Right lobe of liver (tissue), 6 donors: ENCODE measurements around the gene ZNF385A. TPM values are rescaled to one million over a fixed set of nuclear protein-coding genes. Genes with fewer than 3 reads are reported as not detected.
A peak's percentile ranks its signal among the peaks of the same experiment; 100 is the strongest.
"Not testable (repeated sequence)": the region's sequence is repeated elsewhere in the genome, so short reads cannot be mapped to it uniquely, and the experiment has no call there.

Experiments used
- ATAC-seq, 4 donors: fragments of 200-7000 bp; cut with Tn5 transposase; one replicate each; pipeline ENCODE4 v1.9.1; 2020; ENCODE audit warnings: mild to moderate bottlenecking in 4 of 4, moderate library complexity in 4 of 4
- DNase-seq, 3 donors: peaks; one replicate each; pipeline ENCODE4 v3.0.0-alpha.2; 2020
- H3K27ac ChIP-seq, 3 donors: fragments of 200-600 bp; one replicate each; pipeline ENCODE4 v1.8.0; 2022
- H3K27me3 ChIP-seq, 2 donors: fragments of 200-600 bp; one replicate each; pipeline ENCODE4 v1.8.0; 2022
- H3K36me3 ChIP-seq, 4 donors: fragments of 200-600 bp; sonication (generic) in 1 of 4; one replicate each; pipeline versions ENCODE4 v1.5.1 to v1.8.0; 2017 to 2022; ENCODE audit warnings: control low read depth in 1 of 4
- H3K4me1 ChIP-seq, 4 donors: fragments of 200-600 bp; sonication (generic) in 1 of 4; one replicate each; pipeline versions ENCODE4 v1.5.1 to v1.8.0; 2017 to 2022; ENCODE audit warnings: control low read depth in 1 of 4
- H3K4me3 ChIP-seq, 3 donors: fragments of 200-600 bp; one replicate each; pipeline ENCODE4 v1.8.0; 2022
- H3K9me3 ChIP-seq, 4 donors: fragments of 200-600 bp; sonication (generic) in 1 of 4; one replicate each; pipeline versions ENCODE4 v1.5.1 to v1.8.0; 2017 to 2022; ENCODE audit warnings: control low read depth in 1 of 4
- CTCF ChIP-seq, 4 donors: fragments of 200-600 bp in 3 of 4; fragments of 450-650 bp in 1 of 4; IDR thresholded peaks; one replicate each; pipeline versions ENCODE4 v1.5.1 to v1.8.0; 2016 to 2022; ENCODE audit warnings: antibody characterized with exemption in 4 of 4, mild to moderate bottlenecking in 2 of 4
- POLR2A ChIP-seq: fragments of 450-650 bp; IDR thresholded peaks from one replicate; pipeline ENCODE4 v1.6.1; 2017; ENCODE audit warnings: antibody characterized with exemption, mild to moderate bottlenecking
- WGBS: methylation state at CpG from one replicate; pipeline ENCODE4 v1.1.6; 2018; ENCODE audit warnings: low coverage, low lambda C conversion rate; ENCODE audit not compliant: insufficient coverage; ENCODE audit errors: missing lambda C conversion rate; 5-methylcytosine and 5-hydroxymethylcytosine counted together
- intact Hi-C, 2 donors: fragments of 100-400 bp; cut with DNase I; formaldehyde crosslinking; loops; one replicate each; pipeline versions ENCODE4 v1.11.2 to v1.14.1; 2022
- total RNA-seq, 6 experiments: library from RNA; depleted of rRNA in 2 of 6; stranded (reverse); fragments of >200 nt in 2 of 6; fragmentation: NEBNext Ultra II Directional in 3 of 6; extraction: Animal tissue kit (Norgen Biotek cat#: 25700) in 3 of 6; gene quantifications; one replicate each; pipeline versions ENCODE4 v1.1.0 to v1.2.4, GENCODE V29; 2016 to 2023
- donor health status: DM: no; HTN: yes; CAD: no.
- donor health status: DM: no; HTN: no; CAD: no.
- donor health status: DM: no; HTN: no; CAD: no.
- donor health status: DM: no; HTN: yes; CAD: no.
- donor health status: DM: no; HTN: yes; CAD: no.

Gene ZNF385A
- total RNA-seq, 6 experiments from 2014 or later = 2.4 to 9.3 (median 3.7) TPM

GRCh38 chr12:54329759-54330158 lies 54.8 kb downstream of the ZNF385A start:
- no peak for DNase-seq
- Histone ChIP-seq H3K9me3 (no peaks in the 10 kb centered on the region), H3K36me3 (no peaks in the 10 kb centered on the region), H3K27ac (peak overlapping the region in 2 of 3 donors; percentile 22 to 34), H3K27me3 (no peaks in the 10 kb centered on the region), H3K4me1 (peaks cover 0 to 42% (median 12%) of the 10 kb centered on the region in 4 donors), H3K4me3 (no peak overlapping the region)
- ATAC-seq = no peak
- TF ChIP-seq POLR2A (no peak), CTCF (IDR thresholded peaks at IDR 0.05) (no peak)
- intact Hi-C loops = no loop called here
- 84% methylated on average over 5 of the region's 5 CpGs for WGBS

- Histone ChIP-seq H3K36me3 (no peaks in the 10 kb centered on the region), H3K4me1 (peaks cover 0 to 42% (median 12%) of the 10 kb centered on the region in 4 donors), H3K9me3 (no peaks in the 10 kb centered on the region), H3K4me3 (no peak overlapping the region), H3K27me3 (no peaks in the 10 kb centered on the region), H3K27ac (peak overlapping the region in 1 of 3 donors; percentile 22)
- ATAC-seq (no peak), DNase-seq (no peak)
- 71% methylated on average over 6 of the region's 6 CpGs for WGBS
- TF ChIP-seq POLR2A = no peak
- intact Hi-C loops = no loop called here
Measured at GRCh38 chr12:54328595-54329337, 55.8 kb downstream of the ZNF385A start.

GRCh38 chr12:54325442-54326109 lies 59.0 kb downstream of the ZNF385A start:
- H3K27ac ChIP-seq = peak overlapping the region; percentile 73 to 81 (median 76)
- H3K36me3 ChIP-seq, ATAC-seq, DNase-seq, intact Hi-C loops, H3K9me3 ChIP-seq, H3K27me3 ChIP-seq: not testable (repeated sequence)
- H3K4me3 ChIP-seq = peak overlapping the region; percentile 47 to 93 (median 69)
- H3K4me1 ChIP-seq = peaks cover 0 to 34% (median 12%) of the 10 kb centered on the region in 4 donors
- 32% methylated on average over 17 of the region's 22 CpGs for WGBS

- DNase-seq (peak; percentile 91 to 96 (median 94)), ATAC-seq (peak; percentile 95 to 99 (median 97))
- Histone ChIP-seq H3K4me3 (peak within 1 kb of the TSS; percentile 47 to 93 (median 69)), H3K9me3 (no peaks in the 10 kb centered on the region), H3K27me3 (no peaks in the 10 kb centered on the region), H3K27ac (peak within 1 kb of the TSS; percentile 73 to 81 (median 76)), H3K4me1 (peaks cover 0 to 29% (median 12%) of the 10 kb centered on the region in 4 donors), H3K36me3 (no peaks in the 10 kb centered on the region)
- intact Hi-C loops = no loop called here
- WGBS = under 1% methylated on average over 31 of the region's 34 CpGs
- TF ChIP-seq CTCF (IDR thresholded peaks at IDR 0.05) = peak; percentile 68 to 82 (median 78)
- TF ChIP-seq POLR2A = peak; percentile 63
Measured at GRCh38 chr12:54324617-54325441, 59.7 kb downstream of the ZNF385A start, which contains the start of gene COPZ1. Gene COPZ1 (plus strand): TSS chr12:54325131. CDS start chr12:54325164, 33 bp downstream.

GRCh38 chr12:54321363-54321762 lies 63.2 kb downstream of the ZNF385A start:
- ATAC-seq = no peak
- no peaks in the 10 kb centered on the region for H3K36me3 ChIP-seq
- H3K9me3 ChIP-seq = no peaks in the 10 kb centered on the region
- H3K4me1 ChIP-seq = peaks cover 0 to 7% (median 0%) of the 10 kb centered on the region in 4 donors
- no peak overlapping the region for H3K27ac ChIP-seq
- no peak overlapping the region for H3K4me3 ChIP-seq
- TF ChIP-seq POLR2A = no peak
- TF ChIP-seq CTCF (IDR thresholded peaks at IDR 0.05) = no peak
- WGBS = 91% methylated on average over 5 of the region's 5 CpGs
- intact Hi-C loops = no loop called here
- DNase-seq = no peak
- H3K27me3 ChIP-seq = no peaks in the 10 kb centered on the region
